ENCODE measurements around the gene ABCC1. TPM values are rescaled to one million over a fixed set of nuclear protein-coding genes. Genes with fewer than 3 reads are reported as not detected.

Gene ABCC1
- total RNA-seq, 2 experiments from 2014 or later: 64.5 to 67.6 TPM

- Mint-ChIP-seq H3K27me3 (no peaks in the 10 kb centered on the region), H3K36me3 (ENCODE audit: low read depth) (peaks cover 56% of the 10 kb centered on the region), H3K9me3 (no peaks in the 10 kb centered on the region), H3K4me1 (ENCODE audit: low read depth) (peaks cover 6% of the 10 kb centered on the region), H3K27ac (no peak overlapping the region), H3K4me3 (no peak overlapping the region)
- CTCF ChIA-PET: interaction anchor here (1.2 kb wide), 1 partner anchor 171 kb away, joined by 5 read pairs; no protein-coding TSS in a partner anchor
- TF ChIP-seq, protein P1, sequence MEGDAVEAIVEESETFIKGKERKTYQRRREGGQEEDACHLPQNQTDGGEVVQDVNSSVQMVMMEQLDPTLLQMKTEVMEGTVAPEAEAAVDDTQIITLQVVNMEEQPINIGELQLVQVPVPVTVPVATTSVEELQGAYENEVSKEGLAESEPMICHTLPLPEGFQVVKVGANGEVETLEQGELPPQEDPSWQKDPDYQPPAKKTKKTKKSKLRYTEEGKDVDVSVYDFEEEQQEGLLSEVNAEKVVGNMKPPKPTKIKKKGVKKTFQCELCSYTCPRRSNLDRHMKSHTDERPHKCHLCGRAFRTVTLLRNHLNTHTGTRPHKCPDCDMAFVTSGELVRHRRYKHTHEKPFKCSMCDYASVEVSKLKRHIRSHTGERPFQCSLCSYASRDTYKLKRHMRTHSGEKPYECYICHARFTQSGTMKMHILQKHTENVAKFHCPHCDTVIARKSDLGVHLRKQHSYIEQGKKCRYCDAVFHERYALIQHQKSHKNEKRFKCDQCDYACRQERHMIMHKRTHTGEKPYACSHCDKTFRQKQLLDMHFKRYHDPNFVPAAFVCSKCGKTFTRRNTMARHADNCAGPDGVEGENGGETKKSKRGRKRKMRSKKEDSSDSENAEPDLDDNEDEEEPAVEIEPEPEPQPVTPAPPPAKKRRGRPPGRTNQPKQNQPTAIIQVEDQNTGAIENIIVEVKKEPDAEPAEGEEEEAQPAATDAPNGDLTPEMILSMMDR (IDR thresholded peaks at IDR 0.05): no peak
- POLR2A ChIA-PET: interaction anchor here (0.7 to 1.0 kb wide), 3 partner anchors 52 to 157 kb away, joined by 3 read pairs; partner anchors contain the start of gene CEP20
- ATAC-seq (no peak), DNase-seq (no peak)
- intact Hi-C loops (cut with micrococcal nuclease): no loop called here
Observed at GRCh38 chr16:16045296-16045695, 95.9 kb downstream of the ABCC1 start.

DNA sequence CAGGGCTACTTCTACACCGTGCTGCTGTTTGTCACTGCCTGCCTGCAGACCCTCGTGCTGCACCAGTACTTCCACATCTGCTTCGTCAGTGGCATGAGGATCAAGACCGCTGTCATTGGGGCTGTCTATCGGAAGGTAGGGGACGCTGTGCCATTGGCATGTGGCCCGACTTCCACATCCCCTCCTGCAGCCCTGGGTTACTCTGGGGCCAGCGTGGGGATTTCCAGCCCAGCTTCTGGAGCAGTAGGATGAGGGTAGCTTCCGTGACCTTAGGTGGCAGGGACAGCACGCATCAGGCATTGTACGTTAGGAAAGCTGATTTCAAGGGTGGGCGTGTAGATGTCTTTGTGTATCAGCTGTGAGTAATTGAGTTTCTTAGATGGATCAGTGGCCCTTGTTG lies 96.5 kb downstream of the ABCC1 start:
- ATAC-seq (no peak), DNase-seq (peak; percentile 26)
- ChIA-PET CTCF (interaction anchor here (0.6 to 1.2 kb wide), 2 partner anchors 89 to 171 kb away, joined by 3 to 5 read pairs; no protein-coding TSS in a partner anchor), POLR2A (interaction anchor here (0.6 to 1.0 kb wide), 4 partner anchors 52 to 158 kb away, joined by 3 read pairs; partner anchors contain the start of gene CEP20)
- no peak overlapping the region for H3K4me3 Mint-ChIP-seq
- H3K4me1 Mint-ChIP-seq (ENCODE audit: low read depth): peaks cover 6% of the 10 kb centered on the region
- intact Hi-C loops (cut with micrococcal nuclease): no loop called here
- TF ChIP-seq, protein P1 (IDR thresholded peaks at IDR 0.05): peak; percentile 16
- H3K36me3 Mint-ChIP-seq (ENCODE audit: low read depth): peaks cover 58% of the 10 kb centered on the region
- no peak overlapping the region for H3K27ac Mint-ChIP-seq
- no peaks in the 10 kb centered on the region for H3K9me3 Mint-ChIP-seq
- H3K27me3 Mint-ChIP-seq: no peaks in the 10 kb centered on the region

DNA sequence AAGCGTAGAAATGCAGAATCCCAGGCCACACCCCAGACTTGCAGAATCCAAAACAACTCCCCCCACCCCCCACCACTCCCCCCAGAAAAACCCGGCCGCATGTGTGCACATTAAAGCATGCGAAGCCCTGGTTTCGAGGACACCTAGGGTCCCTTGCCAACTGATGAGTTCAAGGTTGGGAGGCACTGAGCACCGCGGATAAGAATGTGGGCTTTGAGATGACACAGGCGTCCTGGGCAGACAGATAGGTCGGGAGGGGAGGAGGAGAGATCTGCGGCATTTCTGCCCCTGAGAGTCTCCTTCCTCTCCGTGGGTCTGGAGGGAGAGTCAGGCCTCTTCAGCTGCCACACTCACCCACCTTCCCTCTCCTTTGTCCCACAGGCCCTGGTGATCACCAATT lies 98.3 kb downstream of the ABCC1 start:
- peaks cover 65% of the 10 kb centered on the region for H3K36me3 Mint-ChIP-seq (ENCODE audit: low read depth)
- TF ChIP-seq, protein P1 (IDR thresholded peaks at IDR 0.05): no peak
- no peaks in the 10 kb centered on the region for H3K9me3 Mint-ChIP-seq
- no peak overlapping the region for H3K27ac Mint-ChIP-seq
- ATAC-seq (no peak), DNase-seq (no peak)
- intact Hi-C loops (cut with micrococcal nuclease): no loop called here
- H3K4me1 Mint-ChIP-seq (ENCODE audit: low read depth): peaks cover 2% of the 10 kb centered on the region
- CTCF ChIA-PET: no interaction called here
- POLR2A ChIA-PET: no interaction called here
- no peak overlapping the region for H3K4me3 Mint-ChIP-seq
- no peaks in the 10 kb centered on the region for H3K27me3 Mint-ChIP-seq

GRCh38 chr16:16048904-16049582 lies 99.6 kb downstream of the ABCC1 start:
- no peak overlapping the region for H3K27ac Mint-ChIP-seq
- ATAC-seq (no peak), DNase-seq (no peak)
- no peaks in the 10 kb centered on the region for H3K27me3 Mint-ChIP-seq
- no peak overlapping the region for H3K4me3 Mint-ChIP-seq
- H3K9me3 Mint-ChIP-seq: no peaks in the 10 kb centered on the region
- H3K36me3 Mint-ChIP-seq (ENCODE audit: low read depth): peaks cover 65% of the 10 kb centered on the region
- ChIA-PET POLR2A (no interaction called here), CTCF (no interaction called here)
- intact Hi-C loops (cut with micrococcal nuclease): no loop called here
- TF ChIP-seq, protein P1 (IDR thresholded peaks at IDR 0.05): no peak
- peaks cover 2% of the 10 kb centered on the region for H3K4me1 Mint-ChIP-seq (ENCODE audit: low read depth)

GRCh38 chr16:16050106-16050505 lies 100.7 kb downstream of the ABCC1 start:
- H3K9me3 Mint-ChIP-seq: no peaks in the 10 kb centered on the region
- peaks cover 68% of the 10 kb centered on the region for H3K36me3 Mint-ChIP-seq (ENCODE audit: low read depth)
- no peak overlapping the region for H3K27ac Mint-ChIP-seq
- ATAC-seq (no peak), DNase-seq (no peak)
- TF ChIP-seq, protein P1 (IDR thresholded peaks at IDR 0.05): no peak
- intact Hi-C loops (cut with micrococcal nuclease): no loop called here
- POLR2A ChIA-PET: no interaction called here
- no peaks in the 10 kb centered on the region for H3K27me3 Mint-ChIP-seq
- CTCF ChIA-PET: no interaction called here
- H3K4me1 Mint-ChIP-seq (ENCODE audit: low read depth): peaks cover 2% of the 10 kb centered on the region
- no peak overlapping the region for H3K4me3 Mint-ChIP-seq

Measured in activated CD8-positive, alpha-beta T cell treated with anti-CD3 and anti-CD28 coated beads for 36 hours (primary cell).